Stimulated activated CD8-positive, alpha-beta memory T cell treated with anti-CD3 and anti-CD28 coated beads, Interleukin-15, amount 100 ng/mL, for 48 hours (primary cell): ENCODE measurements around the gene PLA2G6.

Source experiments
- DNase-seq, 2 donors: peaks; one replicate each; pipeline ENCODE4 v3.0.0-alpha.2; 2020; ENCODE audit warnings: low read depth in 2 of 2

The PLA2G6 gene

DNA sequence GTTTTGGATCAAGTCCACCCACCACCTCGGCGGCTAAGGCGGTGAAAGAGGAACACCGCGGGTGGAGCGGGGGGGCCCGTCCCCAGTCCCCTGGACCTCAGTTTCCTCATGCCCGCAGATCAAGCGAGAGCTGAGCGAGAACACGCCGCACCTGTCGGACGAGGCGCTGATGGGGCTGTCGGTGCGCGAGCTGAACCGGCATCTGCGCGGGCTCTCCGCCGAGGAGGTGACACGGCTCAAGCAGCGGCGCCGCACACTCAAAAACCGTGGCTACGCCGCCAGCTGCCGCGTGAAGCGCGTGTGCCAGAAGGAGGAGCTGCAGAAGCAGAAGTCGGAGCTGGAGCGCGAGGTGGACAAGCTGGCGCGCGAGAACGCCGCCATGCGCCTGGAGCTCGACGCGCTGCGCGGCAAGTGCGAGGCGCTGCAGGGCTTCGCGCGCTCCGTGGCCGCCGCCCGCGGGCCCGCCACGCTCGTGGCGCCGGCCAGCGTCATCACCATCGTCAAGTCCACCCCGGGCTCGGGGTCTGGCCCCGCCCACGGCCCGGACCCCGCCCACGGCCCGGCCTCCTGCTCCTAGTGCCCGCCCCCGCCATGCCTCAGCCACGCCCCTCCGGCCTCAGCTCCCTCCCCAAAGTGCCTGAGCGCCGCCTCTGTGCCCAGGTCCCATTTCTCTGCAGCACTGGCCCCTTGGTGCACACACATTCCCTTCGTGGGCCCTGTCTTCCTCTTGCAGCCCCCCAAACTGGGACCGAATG, 32.8 kb upstream of the PLA2G6 start:
- peak in 1 of 2 donors; percentile 54 for DNase-seq

DNA sequence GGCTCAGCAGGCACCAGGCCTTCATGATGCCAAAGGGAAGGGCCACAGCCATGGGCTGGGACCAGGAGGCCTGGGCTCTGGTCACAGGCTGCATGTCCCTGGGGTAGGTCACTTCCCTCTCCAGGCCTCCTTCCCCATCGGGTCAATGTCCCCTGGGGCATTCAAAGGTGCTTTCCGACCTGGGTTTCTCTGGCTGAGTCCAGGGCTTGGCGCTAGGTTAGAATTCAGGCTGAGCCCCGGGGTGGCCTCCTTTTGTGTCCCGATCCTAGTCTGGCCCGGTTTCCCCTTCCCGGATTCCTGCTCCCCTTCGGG, 32.3 kb upstream of the PLA2G6 start:
- no peak for DNase-seq

DNA sequence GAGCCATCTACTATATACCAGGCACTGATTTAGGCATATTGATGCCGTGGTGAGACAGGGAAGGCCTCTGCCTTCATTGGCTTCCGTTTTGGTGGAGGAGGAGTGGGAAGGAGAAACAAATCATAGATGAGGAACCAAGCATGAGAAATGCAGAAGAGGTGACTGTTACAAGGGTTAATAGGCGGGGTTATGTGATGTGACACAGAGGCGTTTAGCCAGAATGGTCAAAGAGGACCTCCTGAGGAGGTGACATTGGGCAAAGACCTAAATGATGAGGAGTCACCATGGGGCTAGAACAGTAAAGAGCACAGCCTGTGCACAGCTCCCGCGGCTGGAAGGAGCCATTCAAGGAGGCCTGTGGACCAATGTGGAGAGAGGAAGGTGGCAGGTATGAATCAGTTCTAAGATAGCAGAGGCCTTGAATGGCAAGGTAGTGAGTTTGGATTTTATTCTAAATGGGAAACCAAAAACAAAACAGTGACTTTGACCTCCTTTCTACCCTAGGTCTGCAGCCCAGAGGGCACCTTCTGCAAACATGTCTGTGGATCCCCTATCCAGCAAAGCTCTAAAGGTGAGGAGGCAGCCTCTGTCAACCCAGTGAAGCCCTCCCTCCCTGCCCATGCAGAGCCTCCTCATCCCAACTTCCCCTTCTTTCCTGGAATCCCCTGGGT, 31.8 kb upstream of the PLA2G6 start:
- DNase-seq = no peak

DNA sequence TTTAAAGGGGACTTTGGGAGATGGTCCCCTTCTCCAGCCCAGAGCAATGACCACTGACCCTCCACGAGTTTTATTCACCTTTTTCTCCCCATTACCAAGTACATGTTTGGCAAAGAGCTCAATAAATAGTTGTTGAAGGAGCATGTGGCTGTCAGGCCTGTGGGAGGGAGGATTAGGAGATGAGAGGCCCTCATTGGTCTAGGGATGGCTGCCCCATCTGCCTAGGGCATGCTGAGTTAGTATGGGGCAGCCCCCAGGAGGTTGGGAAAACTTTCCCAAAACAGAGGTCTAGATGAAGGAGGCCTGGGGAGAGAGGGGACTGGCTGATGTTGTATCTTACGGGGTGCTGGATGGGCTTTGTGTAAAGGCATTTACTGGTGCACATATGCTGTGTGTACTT, 30.8 kb upstream of the PLA2G6 start:
- DNase-seq = no peak

DNA sequence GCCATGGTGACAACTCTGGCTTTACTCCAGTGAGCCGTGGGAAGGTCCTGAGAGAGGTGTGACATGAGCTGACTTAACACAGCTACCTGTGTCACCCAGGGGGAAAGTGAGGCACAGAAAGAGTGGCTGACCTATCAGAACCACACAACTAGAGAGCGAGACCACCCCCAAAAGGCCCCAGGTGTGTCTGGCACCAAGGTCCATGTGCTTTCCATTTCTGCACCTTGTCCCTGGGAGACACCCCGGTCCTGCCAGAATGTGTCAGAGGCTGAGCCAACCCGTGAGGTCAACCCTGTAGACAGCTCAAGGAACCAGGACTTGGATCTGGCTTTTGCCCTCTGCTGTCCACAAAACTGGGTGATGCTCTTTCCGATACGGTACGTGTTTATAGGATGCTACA, 29.9 kb upstream of the PLA2G6 start:
- DNase-seq = no peak

DNA sequence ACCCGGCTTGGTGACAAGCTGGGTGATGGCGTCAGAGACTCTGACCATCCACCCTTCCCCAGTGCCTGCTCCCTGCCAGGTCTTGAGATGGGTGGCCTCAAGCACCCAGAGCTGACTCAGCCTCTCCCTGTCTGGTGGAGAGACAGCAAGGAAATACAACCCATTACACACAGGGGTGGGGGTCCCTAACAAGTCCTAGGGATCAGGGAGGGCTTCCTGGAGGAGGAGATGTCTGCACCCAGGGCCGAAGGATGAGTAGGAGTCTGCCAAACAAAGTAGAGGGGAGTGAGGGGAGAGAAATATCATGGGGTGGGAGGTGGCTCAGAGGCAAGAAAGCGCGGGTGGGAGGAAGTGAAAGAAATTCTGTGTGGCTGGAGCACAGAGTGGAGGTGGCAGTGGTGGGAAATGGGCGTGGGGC, 26.9 kb upstream of the PLA2G6 start:
- DNase-seq = no peak

DNA sequence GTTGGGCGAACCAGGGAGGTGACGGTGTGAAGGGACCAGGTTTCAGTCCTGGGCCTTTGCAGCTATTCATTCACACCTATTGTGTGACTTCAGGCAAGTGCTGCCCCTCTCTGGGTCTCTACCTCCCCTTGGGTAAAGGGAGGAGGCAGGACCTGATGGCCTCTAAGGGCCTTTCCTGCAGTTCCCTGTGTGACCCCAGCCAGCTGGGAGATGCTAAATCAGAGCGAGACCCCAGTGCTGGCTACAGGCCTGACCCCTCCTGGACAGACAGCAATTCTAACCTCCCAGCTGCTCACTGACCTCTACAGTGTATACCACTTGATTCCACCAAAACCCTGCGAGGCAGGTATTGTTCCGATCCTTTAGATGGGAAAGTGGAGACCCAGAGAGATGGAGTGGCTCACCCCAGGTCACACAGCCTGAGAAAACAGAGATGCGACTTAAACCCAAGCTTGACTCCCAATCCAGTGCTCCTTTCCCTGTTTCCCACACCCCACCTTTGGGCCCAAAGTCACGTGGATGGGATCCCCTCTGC, 26.3 kb upstream of the PLA2G6 start:
- DNase-seq = no peak

DNA sequence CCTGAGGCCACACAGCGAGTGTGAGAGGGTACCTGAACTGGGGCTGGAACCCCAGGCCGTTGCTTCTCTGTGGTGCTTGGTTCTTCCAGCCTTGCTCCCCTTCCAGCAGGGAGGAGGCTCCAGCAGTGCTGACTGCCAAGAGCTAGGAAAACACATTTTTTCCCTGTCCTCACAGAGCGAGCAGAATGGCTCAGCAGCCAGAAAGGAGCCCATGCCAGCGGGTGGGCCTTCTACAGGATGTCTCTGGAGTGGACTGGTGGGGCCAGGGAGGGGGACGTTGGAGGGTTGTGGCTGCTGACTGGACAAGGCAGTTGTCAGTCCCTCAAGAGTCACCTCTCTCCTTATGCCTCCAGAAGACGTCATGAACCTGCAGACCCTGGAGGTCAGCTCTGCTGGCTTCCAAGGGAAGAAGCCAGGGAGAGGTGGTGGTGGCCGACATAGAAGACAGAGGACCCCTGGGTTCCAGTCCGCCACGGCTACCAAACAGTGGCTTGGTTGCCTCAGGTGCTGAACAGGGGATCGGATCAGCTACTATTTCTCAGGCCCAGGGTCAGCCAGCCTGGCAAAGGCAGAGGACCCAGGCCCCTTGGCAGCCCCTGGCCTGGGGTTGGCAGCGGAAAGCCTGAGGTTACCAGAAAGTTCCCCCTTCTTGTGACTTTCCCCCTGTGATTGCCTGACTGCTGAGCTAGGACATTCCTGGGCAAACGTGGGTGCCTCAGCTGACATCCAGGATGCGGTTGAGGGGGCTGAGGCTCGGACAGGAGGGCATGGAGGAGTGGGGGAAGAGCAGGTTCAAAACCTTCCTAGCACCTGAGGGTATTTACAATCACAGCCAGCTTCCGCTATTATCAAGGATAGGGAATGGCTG, 23.9 kb upstream of the PLA2G6 start:
- no peak for DNase-seq

DNA sequence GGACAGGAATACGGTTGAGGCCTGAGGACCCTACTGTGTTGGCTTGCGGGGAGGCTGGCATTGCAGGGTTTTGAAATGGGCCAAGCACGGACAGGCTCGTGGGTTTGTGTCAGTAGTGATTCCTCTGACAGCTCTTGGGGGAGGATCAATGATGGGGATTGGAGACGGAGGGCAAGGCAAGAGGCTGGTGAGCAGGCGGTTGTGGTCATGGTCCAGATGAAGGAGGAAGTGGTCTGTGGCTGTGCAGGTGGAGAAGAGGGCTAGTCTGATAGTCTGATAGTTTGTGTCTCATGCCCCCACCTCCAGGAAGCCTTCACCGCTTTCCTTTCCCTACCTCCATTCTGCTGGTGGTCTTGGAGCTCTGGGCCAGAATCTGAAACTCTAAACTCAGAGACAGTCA, 23.2 kb upstream of the PLA2G6 start:
- DNase-seq = no peak

DNA sequence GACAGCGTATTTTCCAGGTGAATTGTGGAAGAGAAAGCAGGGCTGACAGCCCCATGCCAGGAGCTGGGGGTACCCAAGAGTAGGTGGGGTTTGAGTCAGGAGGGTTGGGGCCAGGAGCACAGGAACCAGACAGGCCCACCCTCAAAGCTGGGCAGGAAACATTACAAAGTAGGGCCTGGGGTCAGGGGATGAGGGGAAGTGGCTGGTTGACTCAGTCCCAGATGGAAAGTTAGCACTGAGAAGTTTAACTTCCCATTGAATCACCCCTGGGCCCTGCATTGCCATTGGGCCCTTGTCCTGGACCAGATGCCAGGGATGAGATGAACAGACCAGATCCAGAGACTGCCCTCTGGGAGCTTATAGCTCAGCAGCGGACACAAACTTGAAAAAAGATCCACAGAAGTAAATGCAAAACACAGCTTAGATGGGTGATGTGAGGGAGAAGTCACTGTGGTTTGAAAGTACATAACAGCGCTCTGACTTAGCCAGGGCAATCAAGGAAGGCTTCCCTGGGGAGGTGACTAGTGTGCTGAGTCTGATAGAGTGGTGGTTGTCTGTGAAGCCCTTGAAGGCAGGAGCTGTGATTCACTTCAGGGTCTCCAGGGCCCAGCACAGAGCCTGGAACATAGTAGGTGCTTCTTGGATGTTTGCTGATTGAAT, 22.4 kb upstream of the PLA2G6 start:
- DNase-seq = no peak

DNA sequence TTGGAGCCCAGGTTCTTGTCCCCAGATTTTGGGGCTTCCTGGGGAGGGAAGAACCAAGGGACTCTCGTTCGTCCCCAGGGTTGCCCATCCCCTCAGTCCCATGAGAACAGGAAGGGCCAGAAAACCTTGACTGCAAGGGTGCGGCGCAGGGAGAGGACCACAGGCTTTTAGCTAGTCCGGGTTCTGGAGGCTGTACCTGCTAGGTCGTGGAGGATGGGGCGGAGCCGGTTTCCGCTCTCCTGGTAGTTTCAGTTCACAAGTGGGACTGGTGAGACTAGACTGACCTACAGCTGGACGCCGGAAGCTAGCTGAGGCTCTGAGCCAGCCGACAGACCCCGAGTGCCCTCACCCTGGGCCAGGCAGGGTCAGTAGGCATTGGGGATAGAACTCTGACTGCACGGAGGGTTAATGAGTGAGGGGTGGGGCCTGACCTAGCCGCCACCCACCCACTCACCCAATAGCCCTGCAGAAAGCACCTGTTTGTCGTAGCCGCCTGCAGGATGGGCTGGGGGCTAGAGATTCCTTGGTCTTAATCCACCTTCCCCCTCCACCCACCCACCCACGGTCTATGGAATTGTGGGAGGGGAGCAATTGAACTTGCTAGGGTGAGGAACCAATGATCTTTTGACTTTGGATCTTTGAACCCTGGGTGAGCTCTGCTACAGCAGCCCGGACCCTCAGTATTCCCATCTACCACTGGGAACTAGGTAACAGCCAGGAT, 21.6 kb upstream of the PLA2G6 start:
- DNase-seq = no peak

DNA sequence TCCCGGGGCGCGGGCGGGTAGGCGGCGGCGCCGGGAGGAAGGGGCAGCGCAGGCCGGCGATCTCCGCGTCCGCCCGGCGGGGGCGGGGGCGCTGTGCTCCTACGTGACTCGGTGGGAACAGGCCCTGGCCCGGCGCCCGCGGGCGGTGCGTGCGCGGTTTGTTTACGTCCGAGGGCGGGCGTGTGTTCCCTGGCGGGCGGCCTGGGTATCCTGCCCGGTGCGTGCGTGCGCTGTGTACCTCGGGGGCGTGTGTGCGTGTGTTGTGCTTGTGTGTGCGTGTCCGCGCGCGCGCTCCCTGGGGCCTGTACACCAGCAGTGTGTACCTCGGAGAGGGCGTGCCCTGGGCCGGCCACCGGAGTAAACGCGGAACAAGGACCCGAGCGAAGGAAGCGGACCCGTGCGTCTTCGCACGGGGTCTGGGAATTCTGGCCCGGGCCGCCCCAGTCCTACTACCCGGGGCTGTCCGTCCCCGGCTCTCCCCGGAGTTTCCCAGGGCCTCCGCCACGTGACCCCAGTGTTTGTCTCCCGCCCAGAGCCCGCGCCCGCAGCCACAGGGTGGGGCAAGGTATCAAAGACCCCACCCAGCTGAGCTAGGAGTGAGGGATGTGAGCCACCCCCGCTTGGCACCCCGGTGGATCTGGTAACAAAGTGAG, 20.9 kb upstream of the PLA2G6 start:
- peak in 1 of 2 donors; percentile 51 for DNase-seq

DNA sequence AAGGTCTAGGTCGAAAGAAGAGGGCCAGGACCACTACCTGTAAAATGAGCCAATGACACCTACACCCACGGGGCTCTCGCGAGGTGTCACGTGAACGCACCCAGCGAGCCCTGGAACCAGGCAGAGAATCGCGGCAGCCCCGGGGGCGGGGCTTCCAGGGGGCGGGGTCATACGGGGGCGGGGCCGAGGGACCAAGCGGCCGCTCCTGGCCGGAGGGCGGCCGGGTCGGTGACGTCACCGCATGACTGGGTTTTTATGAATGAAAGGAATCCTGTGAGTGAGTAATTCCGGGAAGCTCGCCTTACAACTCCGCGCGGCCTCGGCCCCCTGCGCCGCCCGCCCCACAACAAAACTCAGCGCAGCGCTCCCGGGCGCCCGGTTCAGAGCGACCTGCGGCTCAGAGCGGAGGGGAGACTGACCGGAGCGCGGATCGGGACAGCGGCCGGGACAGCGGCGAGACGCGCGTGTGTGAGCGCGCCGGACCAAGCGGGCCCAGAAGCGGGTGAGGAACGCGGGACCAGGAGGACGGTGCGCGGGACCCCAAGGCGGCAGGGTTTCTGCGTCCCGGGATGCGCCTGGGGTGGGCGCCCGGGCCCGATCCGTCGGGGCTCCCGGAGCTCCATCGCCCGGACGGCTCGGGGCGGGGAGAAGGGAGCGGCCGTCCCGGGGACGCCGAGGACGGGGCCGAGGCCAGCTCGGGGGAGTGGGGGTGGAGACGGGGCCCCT, 20.2 kb upstream of the PLA2G6 start, which contains the start of gene MAFF:
Gene MAFF (plus strand): TSS at position 284 of the 726 bp plus-strand sequence. CDS start 11,860 bp downstream, outside the sequence.
- peak; percentile 89 to 91 for DNase-seq

DNA sequence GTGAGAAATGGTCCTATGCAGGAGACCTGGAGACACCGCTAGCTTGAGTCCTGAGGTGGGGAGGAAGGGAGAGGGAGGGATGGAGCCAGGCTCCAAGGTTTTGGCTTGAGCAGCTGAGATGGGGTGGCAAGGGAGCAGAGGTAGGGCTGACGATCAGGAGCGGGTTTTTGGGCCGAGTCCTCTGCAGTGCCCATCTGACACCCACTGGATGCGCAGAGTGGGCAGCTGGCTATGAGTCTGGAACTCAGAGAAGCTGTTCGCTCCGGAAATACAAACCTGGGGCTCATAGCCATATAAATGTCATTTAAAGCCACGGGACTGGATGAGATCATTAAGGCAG, 19.7 kb upstream of the PLA2G6 start:
- no peak for DNase-seq

DNA sequence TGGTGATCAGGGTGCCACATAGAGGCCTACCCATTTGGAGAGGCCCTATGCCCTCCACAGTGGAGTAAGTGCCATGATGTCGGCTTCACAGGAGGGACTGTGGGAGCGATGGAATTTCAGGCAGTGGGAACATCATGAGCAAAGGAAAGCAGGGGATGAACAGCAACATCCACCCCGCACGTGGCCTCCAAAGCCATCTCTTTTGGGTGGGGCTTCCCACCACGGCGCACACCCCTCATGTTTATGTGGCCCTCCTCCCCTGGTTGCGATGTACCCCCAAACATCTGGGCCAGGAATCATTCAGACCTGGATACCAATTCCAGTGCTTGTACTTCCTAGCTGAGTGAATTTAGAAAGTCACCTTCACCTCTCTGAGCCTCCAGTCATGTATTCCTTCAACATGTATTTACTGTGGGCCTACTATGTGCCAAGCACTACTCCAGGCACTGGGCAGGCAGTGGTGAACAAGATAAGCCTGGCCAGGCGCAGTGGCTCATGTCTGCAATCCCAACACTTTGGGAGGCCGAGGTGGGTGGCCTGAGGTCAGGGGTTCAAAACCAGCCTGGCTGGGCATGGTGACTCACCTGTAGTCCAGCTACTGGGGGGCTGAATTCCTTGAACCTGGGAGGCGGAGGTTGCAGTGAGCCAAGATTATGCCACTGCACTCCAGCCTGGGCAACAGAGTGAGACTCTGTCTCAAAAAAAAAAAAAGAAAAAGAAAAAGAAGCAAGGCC, 18.4 kb upstream of the PLA2G6 start:
- DNase-seq = no peak

DNA sequence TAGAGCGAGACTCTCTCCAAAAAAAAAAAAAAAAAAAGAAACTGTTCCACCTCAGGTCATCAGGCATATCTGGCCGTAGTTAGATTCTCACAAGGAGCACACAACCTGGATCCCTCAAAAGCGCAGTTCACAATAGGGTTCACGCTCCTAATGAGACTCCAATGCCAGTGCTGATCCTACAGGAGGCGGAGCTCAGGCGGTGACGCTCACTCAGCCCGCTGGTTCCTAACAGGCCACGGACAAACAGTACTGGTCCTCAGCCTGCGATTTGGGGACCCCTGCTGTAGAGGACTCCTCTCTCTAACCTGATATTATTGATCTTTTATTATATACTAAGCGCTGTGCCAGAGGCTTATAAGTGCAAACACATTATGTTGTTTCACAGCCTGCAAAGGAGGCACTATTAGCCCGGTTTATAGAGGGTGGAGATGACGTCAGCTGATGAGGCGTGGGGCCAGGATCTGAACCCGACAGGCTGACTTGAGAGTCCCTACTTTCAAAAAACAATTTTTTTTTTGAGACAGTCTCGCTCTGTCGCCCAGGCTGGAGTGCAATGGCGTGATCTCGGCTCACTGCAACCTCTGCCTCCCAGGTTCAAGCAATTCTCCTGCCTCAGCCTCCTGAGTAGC, 15.3 kb upstream of the PLA2G6 start:
- DNase-seq = no peak

DNA sequence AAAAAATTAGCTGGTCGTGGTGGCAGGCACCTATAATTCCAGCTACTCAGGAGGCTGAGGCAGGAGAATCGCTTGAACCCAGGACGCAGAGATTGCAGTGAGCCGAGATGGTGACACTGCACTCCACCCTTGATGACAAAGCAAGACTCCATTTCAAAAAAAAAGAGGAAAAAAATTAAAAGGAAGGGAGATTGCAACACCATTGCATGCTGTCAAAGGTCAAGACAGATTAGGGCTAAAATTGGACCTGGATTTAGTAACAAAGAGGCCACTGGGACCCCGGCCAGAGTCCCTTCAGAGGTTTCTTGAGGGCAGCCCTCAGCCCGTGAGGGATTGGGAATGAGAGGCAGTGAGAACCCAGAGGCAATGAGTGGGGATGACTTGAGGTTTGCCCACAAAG, 11.9 kb upstream of the PLA2G6 start:
- no peak for DNase-seq

DNA sequence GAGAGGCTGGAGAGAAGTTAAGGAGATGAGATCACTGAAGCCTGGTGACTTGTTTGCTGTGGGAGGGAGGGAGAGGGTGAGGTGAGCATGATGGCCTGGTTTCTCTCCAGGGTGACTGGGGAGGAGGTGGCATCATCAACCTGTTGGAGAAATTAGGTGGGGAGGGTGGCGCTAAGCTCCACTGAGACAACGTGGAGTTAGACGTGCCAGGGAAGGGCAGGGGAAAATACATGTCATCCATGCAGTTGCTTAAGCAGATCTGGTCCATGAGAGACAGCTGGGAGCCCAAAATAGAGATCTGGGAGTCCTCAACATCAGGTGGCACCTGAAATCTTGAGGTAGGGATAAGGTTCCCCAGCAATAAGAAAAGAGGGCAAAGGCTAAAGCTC, 10.8 kb upstream of the PLA2G6 start:
- DNase-seq = no peak
